ENCODE results near the gene TTI1.

DNA sequence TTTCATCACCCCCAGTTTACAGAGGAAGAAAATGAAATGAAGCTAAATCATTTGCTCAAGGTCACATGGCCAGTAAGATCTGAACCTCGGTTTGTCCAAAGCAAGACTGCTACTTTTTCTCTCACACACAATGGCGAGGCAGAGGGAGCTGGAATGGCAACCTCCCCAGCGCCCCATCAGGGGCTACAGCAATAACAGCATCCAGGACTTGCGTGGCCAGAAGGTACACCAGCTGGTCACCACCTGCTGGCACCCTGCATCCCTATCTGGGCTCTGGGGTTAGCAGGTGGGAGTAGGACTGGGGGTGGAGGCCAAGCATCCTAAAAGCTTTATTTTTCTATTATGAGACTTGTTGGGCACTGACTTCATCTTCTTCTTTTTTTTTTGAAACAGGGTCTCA is 41.3 kb downstream of the TTI1 start:
- TF ChIP-seq, protein P1, sequence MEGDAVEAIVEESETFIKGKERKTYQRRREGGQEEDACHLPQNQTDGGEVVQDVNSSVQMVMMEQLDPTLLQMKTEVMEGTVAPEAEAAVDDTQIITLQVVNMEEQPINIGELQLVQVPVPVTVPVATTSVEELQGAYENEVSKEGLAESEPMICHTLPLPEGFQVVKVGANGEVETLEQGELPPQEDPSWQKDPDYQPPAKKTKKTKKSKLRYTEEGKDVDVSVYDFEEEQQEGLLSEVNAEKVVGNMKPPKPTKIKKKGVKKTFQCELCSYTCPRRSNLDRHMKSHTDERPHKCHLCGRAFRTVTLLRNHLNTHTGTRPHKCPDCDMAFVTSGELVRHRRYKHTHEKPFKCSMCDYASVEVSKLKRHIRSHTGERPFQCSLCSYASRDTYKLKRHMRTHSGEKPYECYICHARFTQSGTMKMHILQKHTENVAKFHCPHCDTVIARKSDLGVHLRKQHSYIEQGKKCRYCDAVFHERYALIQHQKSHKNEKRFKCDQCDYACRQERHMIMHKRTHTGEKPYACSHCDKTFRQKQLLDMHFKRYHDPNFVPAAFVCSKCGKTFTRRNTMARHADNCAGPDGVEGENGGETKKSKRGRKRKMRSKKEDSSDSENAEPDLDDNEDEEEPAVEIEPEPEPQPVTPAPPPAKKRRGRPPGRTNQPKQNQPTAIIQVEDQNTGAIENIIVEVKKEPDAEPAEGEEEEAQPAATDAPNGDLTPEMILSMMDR (IDR thresholded peaks at IDR 0.05) = no peak
- no peak for TF ChIP-seq TEAD4 (IDR thresholded peaks at IDR 0.05; ENCODE audit: borderline replicate concordance, insufficient read depth)
- no peak for TF ChIP-seq EP300 (IDR thresholded peaks at IDR 0.05; ENCODE audit: borderline replicate concordance in 1 of 2, low read depth in 1 of 2, low read length in 1 of 2)
- TF ChIP-seq RFX5 (IDR thresholded peaks at IDR 0.05; ENCODE audit: low read length) = no peak
- no peak for TF ChIP-seq RAD21 (IDR thresholded peaks at IDR 0.05; ENCODE audit: low read length)
- TF ChIP-seq POLR2AphosphoS5 (IDR thresholded peaks at IDR 0.05; ENCODE audit: low read depth, low read length) = no peak
- TF ChIP-seq TAF1 (IDR thresholded peaks at IDR 0.05; ENCODE audit: borderline replicate concordance, low read depth, low read length) = no peak
